CD4-positive, alpha-beta T cell (primary cell): ENCODE measurements around the gene SLC5A9. TPM values are rescaled to one million over a fixed set of nuclear protein-coding genes. Genes with fewer than 3 reads are reported as not detected.

ENCODE experiments used
- ATAC-seq: fragments of 200-7000 bp; cut with Tn5 transposase; one replicate; pipeline ENCODE4 v1.10.0; 2022; ENCODE audit warnings: mild to moderate bottlenecking; ENCODE audit not compliant: poor library complexity
- CTCF ChIA-PET: fragments of 350-600 bp; sonication (Branson Sonifier 250); formaldehyde crosslinking; loops from one replicate; lab custom pipeline; 2021; ENCODE audit warnings: antibody characterized with exemption, inconsistent platforms; lab: Charles Lee
- POLR2A ChIA-PET: fragments of 350-600 bp; sonication (Branson Sonifier 250); formaldehyde crosslinking; loops from one replicate; lab custom pipeline; 2021; ENCODE audit warnings: antibody characterized with exemption, inconsistent platforms; lab: Charles Lee
- DNase-seq, 14 experiments: peaks; one replicate each; pipeline ENCODE4 v3.0.0-alpha.2; 2013 to 2020; ENCODE audit warnings: mixed read lengths in 2 of 14
- H3K27ac ChIP-seq, 2 donors: one replicate each; pipeline versions ENCODE4 v1.5.1 to v1.7.0; 2013; ENCODE audit warnings: low read length in 2 of 2, low read depth in 1 of 2, mild to moderate bottlenecking in 1 of 2
- H3K27me3 ChIP-seq, 2 experiments: 1 replicate in 1 of 2; 2 replicates in 1 of 2; pipeline versions ENCODE4 v1.6.1 to v1.7.0; 2013; ENCODE audit warnings: low read length in 2 of 2, control low read depth in 1 of 2, mild to moderate bottlenecking in 1 of 2, moderate library complexity in 1 of 2; ENCODE audit not compliant: insufficient read depth in 2 of 2, control insufficient read depth in 1 of 2
- H3K36me3 ChIP-seq: one replicate; pipeline ENCODE4 v1.6.1; 2013; ENCODE audit warnings: low read length, control low read depth; ENCODE audit not compliant: insufficient read depth
- H3K4me1 ChIP-seq: one replicate; pipeline ENCODE4 v1.6.1; 2013; ENCODE audit warnings: low read length, control low read depth; ENCODE audit not compliant: insufficient read depth
- H3K4me3 ChIP-seq: one replicate; pipeline ENCODE4 v1.5.1; 2013; ENCODE audit warnings: mild to moderate bottlenecking, low read length, moderate library complexity
- H3K9me3 ChIP-seq, 2 experiments: 1 replicate in 1 of 2; 2 replicates in 1 of 2; pipeline versions ENCODE4 v1.6.1 to v1.7.0; 2013; ENCODE audit warnings: low read length in 2 of 2, mild to moderate bottlenecking in 2 of 2, control low read depth in 1 of 2, moderate library complexity in 1 of 2; ENCODE audit not compliant: control insufficient read depth in 1 of 2, insufficient read depth in 1 of 2
- H3K27ac Mint-ChIP-seq: one replicate; pipeline ENCODE4 v1.8.0; 2020; ENCODE audit warnings: mixed read lengths
- H3K27me3 Mint-ChIP-seq: one replicate; pipeline ENCODE4 v1.8.0; 2021; ENCODE audit warnings: mixed read lengths
- H3K36me3 Mint-ChIP-seq: one replicate; pipeline ENCODE4 v1.8.0; 2021; ENCODE audit warnings: low read depth, mixed read lengths
- H3K4me1 Mint-ChIP-seq: one replicate; pipeline ENCODE4 v1.8.0; 2021; ENCODE audit warnings: low read depth, mixed read lengths
- H3K4me3 Mint-ChIP-seq: one replicate; pipeline ENCODE4 v1.8.0; 2020; ENCODE audit warnings: mild to moderate bottlenecking, mixed read lengths
- H3K9me3 Mint-ChIP-seq: one replicate; pipeline ENCODE4 v1.8.0; 2020; ENCODE audit warnings: mixed read lengths
- intact Hi-C, 2 experiments: fragments of 100-400 bp; cut with DNase I in 1 of 2; cut with micrococcal nuclease in 1 of 2; formaldehyde crosslinking; loops; one replicate each; pipeline versions ENCODE4 v1.15.1 to v1.9.0; 2023 to 2025; cut with DNase I, micrococcal nuclease
- total RNA-seq, 174 experiments: library from RNA in 2 of 174; stranded (reverse) in 2 of 174; gene quantifications; one replicate each; pipeline ENCODE4 v1.2.3 and lab custom pipeline; 2021 to 2026
- TF ChIP-seq, protein P1 (sequence below): fragments of 200-600 bp; IDR thresholded peaks from one replicate; pipeline ENCODE4 v1.8.0; 2022; ENCODE audit warnings: antibody characterized with exemption, mild to moderate bottlenecking

The SLC5A9 gene
- total RNA-seq, 2 experiments from 2014 or later = not detected

DNA sequence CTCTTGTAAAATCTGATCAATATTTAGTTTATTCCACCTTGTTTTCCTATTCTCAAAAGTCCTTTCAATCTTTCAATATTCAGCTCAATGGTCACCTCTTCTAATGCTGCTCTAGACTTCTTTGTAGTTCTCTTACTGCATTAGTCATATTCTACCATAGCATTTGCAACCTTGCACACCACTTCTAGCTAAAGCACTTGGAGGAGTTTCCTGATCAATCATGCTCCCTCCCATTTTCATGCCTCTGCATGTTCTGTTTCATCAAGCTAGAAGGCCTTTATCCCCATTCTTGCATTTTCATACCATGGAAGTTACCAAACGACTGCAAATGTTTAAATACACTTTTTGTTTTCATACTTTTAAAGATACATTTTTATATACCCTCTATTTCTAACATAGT, 72.1 kb downstream of the SLC5A9 start:
- intact Hi-C loops = no loop called here
- H3K4me3 ChIP-seq = no peak overlapping the region
- no peak overlapping the region for H3K27ac ChIP-seq
- no peaks in the 10 kb centered on the region for H3K9me3 ChIP-seq
- Mint-ChIP-seq H3K4me3 (no peak overlapping the region), H3K27ac (no peak overlapping the region), H3K36me3 (no peaks in the 10 kb centered on the region), H3K4me1 (no peaks in the 10 kb centered on the region), H3K27me3 (no peaks in the 10 kb centered on the region), H3K9me3 (no peaks in the 10 kb centered on the region)
- H3K27me3 ChIP-seq = no peaks in the 10 kb centered on the region
- H3K4me1 ChIP-seq = no peaks in the 10 kb centered on the region
- ATAC-seq (no peak), DNase-seq (no peak)
- POLR2A ChIA-PET = no interaction called here
- no peaks in the 10 kb centered on the region for H3K36me3 ChIP-seq
- TF ChIP-seq, protein P1, sequence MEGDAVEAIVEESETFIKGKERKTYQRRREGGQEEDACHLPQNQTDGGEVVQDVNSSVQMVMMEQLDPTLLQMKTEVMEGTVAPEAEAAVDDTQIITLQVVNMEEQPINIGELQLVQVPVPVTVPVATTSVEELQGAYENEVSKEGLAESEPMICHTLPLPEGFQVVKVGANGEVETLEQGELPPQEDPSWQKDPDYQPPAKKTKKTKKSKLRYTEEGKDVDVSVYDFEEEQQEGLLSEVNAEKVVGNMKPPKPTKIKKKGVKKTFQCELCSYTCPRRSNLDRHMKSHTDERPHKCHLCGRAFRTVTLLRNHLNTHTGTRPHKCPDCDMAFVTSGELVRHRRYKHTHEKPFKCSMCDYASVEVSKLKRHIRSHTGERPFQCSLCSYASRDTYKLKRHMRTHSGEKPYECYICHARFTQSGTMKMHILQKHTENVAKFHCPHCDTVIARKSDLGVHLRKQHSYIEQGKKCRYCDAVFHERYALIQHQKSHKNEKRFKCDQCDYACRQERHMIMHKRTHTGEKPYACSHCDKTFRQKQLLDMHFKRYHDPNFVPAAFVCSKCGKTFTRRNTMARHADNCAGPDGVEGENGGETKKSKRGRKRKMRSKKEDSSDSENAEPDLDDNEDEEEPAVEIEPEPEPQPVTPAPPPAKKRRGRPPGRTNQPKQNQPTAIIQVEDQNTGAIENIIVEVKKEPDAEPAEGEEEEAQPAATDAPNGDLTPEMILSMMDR = no peak
- CTCF ChIA-PET = no interaction called here

Other genes with a start within 250 kb of the SLC5A9 start
- not detected for gene TRABD2B, start 225.3 kb upstream of the SLC5A9 start, total RNA-seq
- gene SPATA6, start 249.5 kb downstream of the SLC5A9 start, total RNA-seq = 1 to 10 TPM; 3.2 to 4.1 TPM